GM19438 (cell line): ENCODE results near the gene FICD.
"Not testable (repeated sequence)": the region's sequence is repeated elsewhere in the genome, so short reads cannot be mapped to it uniquely, and the experiment has no call there.

Source experiments
- ATAC-seq: cut with Tn5 transposase; IDR thresholded peaks from one replicate; pipeline ENCODE4 v1.9.1; 2021; ENCODE audit warnings: low read depth; ENCODE audit not compliant: unreplicated experiment

The FICD gene

GRCh38 chr12:108514973-108515814 lies at the start of gene FICD:
FICD (plus strand) TSS chr12:108515277; CDS start chr12:108516973, 1,696 bp downstream.
- peak; percentile 77 for ATAC-seq

GRCh38 chr12:108465417-108465816 lies 49.7 kb upstream of the FICD start:
- no peak for ATAC-seq

GRCh38 chr12:108468196-108468968 lies 46.7 kb upstream of the FICD start:
- ATAC-seq, result no peak

- ATAC-seq, result no peak
Measured at GRCh38 chr12:108473400-108474055, 41.5 kb upstream of the FICD start.

GRCh38 chr12:108475396-108475795 lies 39.7 kb upstream of the FICD start:
- no peak for ATAC-seq

GRCh38 chr12:108477055-108477880 lies 37.8 kb upstream of the FICD start:
- ATAC-seq, result no peak

GRCh38 chr12:108477881-108478259 lies 37.2 kb upstream of the FICD start:
- ATAC-seq, result no peak

- no peak for ATAC-seq
Measured at GRCh38 chr12:108478611-108479206, 36.4 kb upstream of the FICD start.

GRCh38 chr12:108479364-108480070 lies 35.6 kb upstream of the FICD start:
- ATAC-seq, result no peak

- ATAC-seq, result no peak
Measured at GRCh38 chr12:108482717-108483212, 32.3 kb upstream of the FICD start.

- no peak for ATAC-seq
Measured at GRCh38 chr12:108483213-108484059, 31.6 kb upstream of the FICD start.

GRCh38 chr12:108484431-108484830 lies 30.6 kb upstream of the FICD start:
- ATAC-seq, result no peak

GRCh38 chr12:108484845-108485244 lies 30.2 kb upstream of the FICD start:
- ATAC-seq, result no peak

GRCh38 chr12:108485371-108485770 lies 29.7 kb upstream of the FICD start:
- not testable (repeated sequence) for ATAC-seq

- ATAC-seq, result not testable (repeated sequence)
Measured at GRCh38 chr12:108487029-108487428, 28.0 kb upstream of the FICD start.

- ATAC-seq, result no peak
Measured at GRCh38 chr12:108491256-108491655, 23.8 kb upstream of the FICD start.

- ATAC-seq, result no peak
Measured at GRCh38 chr12:108495054-108495453, 20.0 kb upstream of the FICD start.
